ENCODE data around the gene WWOX. TPM values are rescaled to one million over a fixed set of nuclear protein-coding genes. Genes with fewer than 3 reads are reported as not detected.

Gene WWOX
- total RNA-seq, 3 donors from 2014 or later (not counting 1 experiment from before 2014, with no cell fraction given): 21.0 to 29.8 (median 27.0) TPM

- no peak for ATAC-seq
- Mint-ChIP-seq H3K9me3 (no peaks in the 10 kb centered on the region), H3K4me3 (no peak overlapping the region), H3K36me3 (no peaks in the 10 kb centered on the region), H3K27me3 (ENCODE audit: low read depth in 2 of 2) (no peaks in the 10 kb centered on the region), H3K27ac (no peak overlapping the region), H3K4me1 (peaks cover 0 to 8% of the 10 kb centered on the region in 2 donors)
- DNase-seq: no peak
- intact Hi-C loops (cut with micrococcal nuclease): no loop called here
- Histone ChIP-seq H3K9me3 (ENCODE audit: control insufficient read depth, insufficient read depth, low read length) (no peaks in the 10 kb centered on the region), H3K4me1 (ENCODE audit: control insufficient read depth, insufficient read depth, low read length) (no peaks in the 10 kb centered on the region), H3K36me3 (ENCODE audit: control insufficient read depth, insufficient read depth, low read length) (no peaks in the 10 kb centered on the region), H3K27ac (ENCODE audit: low read length) (no peak overlapping the region), H3K27me3 (ENCODE audit: control insufficient read depth, insufficient read depth, low read length) (no peaks in the 10 kb centered on the region), H3K4me3 (ENCODE audit: low read length) (no peak overlapping the region)
- TF ChIP-seq, protein P1, sequence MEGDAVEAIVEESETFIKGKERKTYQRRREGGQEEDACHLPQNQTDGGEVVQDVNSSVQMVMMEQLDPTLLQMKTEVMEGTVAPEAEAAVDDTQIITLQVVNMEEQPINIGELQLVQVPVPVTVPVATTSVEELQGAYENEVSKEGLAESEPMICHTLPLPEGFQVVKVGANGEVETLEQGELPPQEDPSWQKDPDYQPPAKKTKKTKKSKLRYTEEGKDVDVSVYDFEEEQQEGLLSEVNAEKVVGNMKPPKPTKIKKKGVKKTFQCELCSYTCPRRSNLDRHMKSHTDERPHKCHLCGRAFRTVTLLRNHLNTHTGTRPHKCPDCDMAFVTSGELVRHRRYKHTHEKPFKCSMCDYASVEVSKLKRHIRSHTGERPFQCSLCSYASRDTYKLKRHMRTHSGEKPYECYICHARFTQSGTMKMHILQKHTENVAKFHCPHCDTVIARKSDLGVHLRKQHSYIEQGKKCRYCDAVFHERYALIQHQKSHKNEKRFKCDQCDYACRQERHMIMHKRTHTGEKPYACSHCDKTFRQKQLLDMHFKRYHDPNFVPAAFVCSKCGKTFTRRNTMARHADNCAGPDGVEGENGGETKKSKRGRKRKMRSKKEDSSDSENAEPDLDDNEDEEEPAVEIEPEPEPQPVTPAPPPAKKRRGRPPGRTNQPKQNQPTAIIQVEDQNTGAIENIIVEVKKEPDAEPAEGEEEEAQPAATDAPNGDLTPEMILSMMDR (IDR thresholded peaks at IDR 0.05): no peak
- 84% methylated on average over 6 of the region's 7 CpGs for WGBS (ENCODE audit: insufficient coverage)
Measured at GRCh38 chr16:78199325-78200022, 100.0 kb downstream of the WWOX start.

DNA sequence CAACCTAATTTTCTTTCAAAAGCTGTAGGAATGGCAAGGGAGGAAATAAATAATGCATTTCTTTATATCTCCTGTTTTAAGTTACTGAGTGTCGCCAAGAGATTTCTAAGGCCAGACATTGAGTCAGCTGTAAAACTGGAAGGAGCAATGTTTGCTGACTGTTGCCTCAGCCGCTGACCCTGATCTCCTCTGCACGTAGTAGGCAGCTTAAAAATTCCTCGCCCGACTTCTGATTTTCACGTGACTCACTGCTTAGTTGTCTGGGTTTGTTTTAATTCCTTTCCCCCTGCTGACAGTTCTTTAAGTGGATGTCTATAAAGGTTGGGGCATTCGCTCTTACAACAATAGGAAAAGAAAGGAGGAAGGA is 100.6 kb downstream of the WWOX start:
- Mint-ChIP-seq H3K4me3 (no peak overlapping the region), H3K27ac (no peak overlapping the region), H3K36me3 (no peaks in the 10 kb centered on the region), H3K4me1 (peaks cover 0 to 2% of the 10 kb centered on the region in 2 donors), H3K27me3 (ENCODE audit: low read depth in 2 of 2) (no peaks in the 10 kb centered on the region), H3K9me3 (no peaks in the 10 kb centered on the region)
- Histone ChIP-seq H3K27ac (ENCODE audit: low read length) (no peak overlapping the region), H3K9me3 (ENCODE audit: control insufficient read depth, insufficient read depth, low read length) (no peaks in the 10 kb centered on the region), H3K36me3 (ENCODE audit: control insufficient read depth, insufficient read depth, low read length) (no peaks in the 10 kb centered on the region), H3K4me1 (ENCODE audit: control insufficient read depth, insufficient read depth, low read length) (no peaks in the 10 kb centered on the region), H3K27me3 (ENCODE audit: control insufficient read depth, insufficient read depth, low read length) (no peaks in the 10 kb centered on the region), H3K4me3 (ENCODE audit: low read length) (no peak overlapping the region)
- ATAC-seq (no peak), DNase-seq (no peak)
- WGBS (ENCODE audit: insufficient coverage): 98% methylated on average over 7 of the region's 7 CpGs
- TF ChIP-seq, protein P1 (IDR thresholded peaks at IDR 0.05): no peak
- intact Hi-C loops (cut with micrococcal nuclease): no loop called here

DNA sequence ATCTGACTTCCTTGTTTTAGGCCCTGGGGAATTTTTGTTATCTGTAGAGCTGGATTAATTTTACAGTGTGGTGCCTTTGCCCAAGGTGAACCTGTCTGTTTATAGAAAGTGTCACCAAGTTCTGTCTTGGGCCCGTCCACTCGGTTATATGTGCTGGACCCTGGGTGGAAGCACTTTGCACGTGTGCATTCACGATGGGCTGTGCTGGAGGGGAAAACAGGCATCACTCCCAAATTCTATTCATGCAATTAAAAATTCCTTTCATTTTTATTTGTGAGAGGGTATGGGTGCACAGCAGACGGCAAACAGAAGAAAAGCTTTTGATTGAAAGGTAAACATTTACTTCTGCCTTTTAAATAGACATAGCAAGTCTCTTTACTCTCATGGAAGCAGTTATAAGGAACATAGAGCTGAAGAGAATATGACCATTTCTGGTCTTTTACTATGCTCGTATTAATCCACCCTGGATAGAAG is 101.2 kb downstream of the WWOX start:
- no peaks in the 10 kb centered on the region for H3K4me1 ChIP-seq (ENCODE audit: control insufficient read depth, insufficient read depth, low read length)
- Mint-ChIP-seq H3K36me3 (no peaks in the 10 kb centered on the region), H3K4me3 (no peak overlapping the region), H3K27ac (no peak overlapping the region), H3K4me1 (no peaks in the 10 kb centered on the region), H3K9me3 (peaks cover 0 to 4% of the 10 kb centered on the region in 2 donors), H3K27me3 (ENCODE audit: low read depth in 2 of 2) (no peaks in the 10 kb centered on the region)
- H3K27ac ChIP-seq (ENCODE audit: low read length): no peak overlapping the region
- intact Hi-C loops (cut with micrococcal nuclease): no loop called here
- ATAC-seq (no peak), DNase-seq (no peak)
- H3K36me3 ChIP-seq (ENCODE audit: control insufficient read depth, insufficient read depth, low read length): no peaks in the 10 kb centered on the region
- H3K9me3 ChIP-seq (ENCODE audit: control insufficient read depth, insufficient read depth, low read length): no peaks in the 10 kb centered on the region
- 97% methylated on average over 3 of the region's 6 CpGs for WGBS (ENCODE audit: insufficient coverage)
- no peak overlapping the region for H3K4me3 ChIP-seq (ENCODE audit: low read length)
- TF ChIP-seq, protein P1 (IDR thresholded peaks at IDR 0.05): no peak
- H3K27me3 ChIP-seq (ENCODE audit: control insufficient read depth, insufficient read depth, low read length): no peaks in the 10 kb centered on the region

- Histone ChIP-seq H3K9me3 (ENCODE audit: control insufficient read depth, insufficient read depth, low read length) (no peaks in the 10 kb centered on the region), H3K36me3 (ENCODE audit: control insufficient read depth, insufficient read depth, low read length) (no peaks in the 10 kb centered on the region), H3K4me3 (ENCODE audit: low read length) (no peak overlapping the region), H3K4me1 (ENCODE audit: control insufficient read depth, insufficient read depth, low read length) (no peaks in the 10 kb centered on the region), H3K27me3 (ENCODE audit: control insufficient read depth, insufficient read depth, low read length) (no peaks in the 10 kb centered on the region), H3K27ac (ENCODE audit: low read length) (no peak overlapping the region)
- WGBS (ENCODE audit: insufficient coverage): 94% methylated on average over 3 of the region's 3 CpGs
- no peaks in the 10 kb centered on the region for H3K36me3 Mint-ChIP-seq
- no peaks in the 10 kb centered on the region for H3K27me3 Mint-ChIP-seq (ENCODE audit: low read depth in 2 of 2)
- TF ChIP-seq, protein P1 (IDR thresholded peaks at IDR 0.05): no peak
- intact Hi-C loops (cut with micrococcal nuclease): no loop called here
- no peaks in the 10 kb centered on the region for H3K4me1 Mint-ChIP-seq
- H3K4me3 Mint-ChIP-seq: no peak overlapping the region
- H3K27ac Mint-ChIP-seq: no peak overlapping the region
- ATAC-seq (no peak), DNase-seq (no peak)
- peaks cover 0 to 4% of the 10 kb centered on the region in 2 donors for H3K9me3 Mint-ChIP-seq
Measured at GRCh38 chr16:78205506-78205905, 106.1 kb downstream of the WWOX start.

Measured in natural killer cell (primary cell).